ENCODE results near the gene KMT2E.
"Not testable (repeated sequence)": the region's sequence is repeated elsewhere in the genome, so short reads cannot be mapped to it uniquely, and the experiment has no call there.

Gene KMT2E

DNA sequence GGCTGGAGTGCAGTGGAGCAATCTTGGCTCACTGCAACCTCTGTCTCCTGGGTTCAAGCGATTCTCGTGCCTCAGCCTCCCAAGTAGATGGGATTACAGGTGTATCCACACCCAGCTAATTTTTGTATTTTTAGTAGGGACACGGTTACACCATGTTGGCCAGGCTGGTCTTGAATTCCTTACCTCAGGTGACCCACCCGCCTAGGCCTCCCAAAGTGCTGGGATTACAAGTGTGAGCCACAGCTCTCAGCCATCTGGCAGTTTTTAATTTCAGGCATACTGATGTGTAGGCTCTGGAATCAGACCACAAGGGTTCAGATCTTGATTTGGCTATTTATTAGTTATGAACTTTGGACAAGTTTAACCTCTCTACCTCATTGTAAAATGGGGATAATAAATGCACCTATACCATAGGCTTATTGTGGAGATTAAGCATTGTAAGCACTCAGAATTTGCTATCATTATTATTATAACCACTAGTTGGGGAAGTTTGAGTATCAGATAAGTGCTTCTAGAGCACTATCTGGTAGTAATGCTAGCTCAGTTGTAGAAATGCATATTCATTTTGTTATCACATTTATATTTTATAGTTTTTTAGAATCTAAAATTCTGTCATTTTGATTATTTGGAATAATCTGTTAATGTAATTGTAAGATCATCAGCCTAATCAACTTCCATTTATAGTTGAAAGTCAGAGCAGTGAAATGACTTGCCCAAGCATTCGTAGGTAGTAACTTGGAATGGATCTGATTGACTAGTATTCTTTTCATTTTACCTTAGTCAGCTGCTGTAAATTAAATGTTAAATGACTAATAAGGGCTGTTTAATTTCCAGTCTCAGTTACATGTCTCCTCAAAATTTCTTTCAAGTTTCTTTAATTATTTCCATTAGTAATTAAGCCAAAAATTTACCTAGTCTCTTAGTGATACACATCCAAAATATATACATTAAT is 22.5 kb downstream of the KMT2E start:
- TF ChIP-seq, protein P1, sequence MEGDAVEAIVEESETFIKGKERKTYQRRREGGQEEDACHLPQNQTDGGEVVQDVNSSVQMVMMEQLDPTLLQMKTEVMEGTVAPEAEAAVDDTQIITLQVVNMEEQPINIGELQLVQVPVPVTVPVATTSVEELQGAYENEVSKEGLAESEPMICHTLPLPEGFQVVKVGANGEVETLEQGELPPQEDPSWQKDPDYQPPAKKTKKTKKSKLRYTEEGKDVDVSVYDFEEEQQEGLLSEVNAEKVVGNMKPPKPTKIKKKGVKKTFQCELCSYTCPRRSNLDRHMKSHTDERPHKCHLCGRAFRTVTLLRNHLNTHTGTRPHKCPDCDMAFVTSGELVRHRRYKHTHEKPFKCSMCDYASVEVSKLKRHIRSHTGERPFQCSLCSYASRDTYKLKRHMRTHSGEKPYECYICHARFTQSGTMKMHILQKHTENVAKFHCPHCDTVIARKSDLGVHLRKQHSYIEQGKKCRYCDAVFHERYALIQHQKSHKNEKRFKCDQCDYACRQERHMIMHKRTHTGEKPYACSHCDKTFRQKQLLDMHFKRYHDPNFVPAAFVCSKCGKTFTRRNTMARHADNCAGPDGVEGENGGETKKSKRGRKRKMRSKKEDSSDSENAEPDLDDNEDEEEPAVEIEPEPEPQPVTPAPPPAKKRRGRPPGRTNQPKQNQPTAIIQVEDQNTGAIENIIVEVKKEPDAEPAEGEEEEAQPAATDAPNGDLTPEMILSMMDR (IDR thresholded peaks at IDR 0.05; ENCODE audit: low read depth, low read length, missing control alignments), result no peak
- DNase-seq (ENCODE audit: extremely low read depth, low read depth), result no peak
- no peak overlapping the region for H3K4me3 ChIP-seq (replicated peaks; ENCODE audit: low read depth, low read length)

DNA sequence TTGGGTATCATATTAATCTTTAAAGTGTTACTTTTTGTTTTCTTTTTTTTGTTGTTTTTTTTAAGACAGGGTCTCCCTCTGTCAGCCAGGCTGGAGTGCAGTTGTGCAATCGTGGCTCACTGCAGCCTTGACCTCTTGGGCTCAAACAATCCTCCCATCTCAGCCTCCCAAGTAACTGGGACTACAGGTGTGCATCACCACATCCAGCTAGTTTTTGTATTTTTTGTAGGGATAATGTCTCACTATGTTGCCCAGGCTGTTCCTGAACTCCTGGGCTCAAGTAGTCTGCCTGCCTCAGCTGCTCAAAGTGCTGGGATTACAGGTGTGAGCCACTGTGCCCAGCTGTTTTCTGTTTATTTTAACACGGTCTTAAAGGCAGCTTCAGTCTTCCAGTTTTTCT is 23.3 kb downstream of the KMT2E start:
- TF ChIP-seq, protein P1 (IDR thresholded peaks at IDR 0.05; ENCODE audit: low read depth, low read length, missing control alignments), result no peak
- no peak for DNase-seq (ENCODE audit: extremely low read depth, low read depth)
- H3K4me3 ChIP-seq (replicated peaks; ENCODE audit: low read depth, low read length), result no peak overlapping the region

DNA sequence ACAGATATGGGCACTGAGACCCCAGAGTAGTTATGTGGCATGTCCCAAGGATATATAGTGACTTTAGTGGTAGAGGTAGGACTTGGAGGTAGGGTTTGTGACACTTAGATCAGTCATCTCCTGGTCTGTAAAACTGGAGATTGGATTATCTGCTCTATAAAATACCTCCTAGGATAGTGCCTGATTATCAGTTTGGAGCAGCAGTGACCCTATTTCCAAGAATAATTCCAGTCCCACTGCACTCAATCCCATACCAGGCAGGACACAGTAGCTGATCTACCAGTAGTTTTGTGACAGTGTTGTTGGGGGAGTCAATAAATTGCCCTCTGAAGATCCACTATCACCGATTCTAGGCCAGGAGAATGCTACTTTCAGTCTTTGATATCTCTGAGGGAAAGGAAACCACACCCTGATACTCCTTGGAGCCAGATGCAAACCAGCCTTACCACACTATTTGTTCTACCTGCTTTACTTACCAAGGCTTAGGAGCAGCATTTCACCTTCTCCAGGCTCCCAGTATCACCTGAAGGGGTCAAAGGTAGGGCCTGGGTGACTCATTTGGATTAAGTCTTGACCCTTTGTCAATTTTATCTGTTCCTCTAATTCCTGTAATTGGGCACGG is 30.6 kb downstream of the KMT2E start:
- TF ChIP-seq, protein P1 (IDR thresholded peaks at IDR 0.05; ENCODE audit: low read depth, low read length, missing control alignments), result no peak
- no peak overlapping the region for H3K4me3 ChIP-seq (replicated peaks; ENCODE audit: low read depth, low read length)
- DNase-seq (ENCODE audit: extremely low read depth, low read depth), result no peak

DNA sequence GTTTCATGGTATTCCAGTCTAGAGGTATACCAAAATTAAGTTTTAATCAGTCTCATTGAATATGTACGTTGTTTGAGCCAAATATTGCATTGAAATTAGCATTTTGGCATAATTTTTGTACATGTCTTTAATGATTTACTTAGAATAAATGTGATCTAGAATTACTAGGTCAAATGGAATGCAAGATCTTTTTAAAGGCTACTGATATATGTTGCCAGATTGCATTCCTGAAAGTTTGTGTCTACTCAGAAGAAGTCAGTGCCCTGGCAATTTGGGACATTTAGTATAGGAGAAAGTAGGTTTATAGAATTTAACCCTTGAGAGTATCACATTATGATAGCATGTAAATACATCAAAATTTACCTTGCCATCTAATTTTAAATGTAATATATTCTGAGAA is 32.4 kb downstream of the KMT2E start:
- TF ChIP-seq, protein P1 (IDR thresholded peaks at IDR 0.05; ENCODE audit: low read depth, low read length, missing control alignments), result no peak
- no peak overlapping the region for H3K4me3 ChIP-seq (replicated peaks; ENCODE audit: low read depth, low read length)
- no peak for DNase-seq (ENCODE audit: extremely low read depth, low read depth)

DNA sequence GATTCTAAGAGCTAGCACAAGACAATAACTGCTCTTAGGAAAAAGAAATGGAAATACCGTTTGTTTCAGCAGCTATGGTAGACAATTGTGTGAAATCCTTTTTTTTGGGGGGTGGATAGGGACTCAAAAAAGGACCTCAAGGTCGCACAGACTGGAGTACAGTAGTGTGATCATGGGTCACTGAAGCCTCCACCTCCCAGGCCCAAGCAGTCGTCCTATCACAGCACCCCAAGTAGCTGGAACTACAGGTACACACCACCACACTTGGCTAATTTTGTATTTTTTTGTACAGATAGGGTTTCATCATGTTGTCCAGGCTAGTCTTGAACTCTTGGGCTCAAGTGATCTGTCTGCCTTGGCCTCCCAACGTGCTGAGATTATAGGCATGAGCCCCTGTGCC is 33.9 kb downstream of the KMT2E start:
- no peak overlapping the region for H3K4me3 ChIP-seq (replicated peaks; ENCODE audit: low read depth, low read length)
- no peak for DNase-seq (ENCODE audit: extremely low read depth, low read depth)
- TF ChIP-seq, protein P1 (IDR thresholded peaks at IDR 0.05; ENCODE audit: low read depth, low read length, missing control alignments), result no peak

DNA sequence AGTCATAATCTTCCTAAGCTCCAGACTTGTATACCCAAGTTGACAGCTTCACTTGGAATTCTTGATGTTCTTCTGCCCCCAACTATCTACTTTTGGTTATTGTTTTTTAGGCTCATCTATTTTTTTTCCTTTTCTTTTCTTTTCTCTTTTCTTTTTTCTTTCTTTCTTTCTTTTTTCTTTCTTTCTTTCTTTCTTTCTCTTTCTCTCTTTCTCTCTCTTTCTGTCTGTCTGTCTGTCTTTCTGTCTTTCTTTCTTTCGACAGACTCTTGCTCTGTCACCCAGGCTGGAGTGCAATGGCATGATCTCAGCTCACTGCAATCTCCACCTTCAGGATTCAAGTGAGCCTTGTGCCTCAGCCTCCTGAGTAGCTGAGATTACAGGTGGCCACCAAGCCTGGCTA is 36.5 kb downstream of the KMT2E start:
- DNase-seq (ENCODE audit: extremely low read depth, low read depth), result no peak
- TF ChIP-seq, protein P1 (IDR thresholded peaks at IDR 0.05; ENCODE audit: low read depth, low read length, missing control alignments), result no peak
- no peak overlapping the region for H3K4me3 ChIP-seq (replicated peaks; ENCODE audit: low read depth, low read length)

DNA sequence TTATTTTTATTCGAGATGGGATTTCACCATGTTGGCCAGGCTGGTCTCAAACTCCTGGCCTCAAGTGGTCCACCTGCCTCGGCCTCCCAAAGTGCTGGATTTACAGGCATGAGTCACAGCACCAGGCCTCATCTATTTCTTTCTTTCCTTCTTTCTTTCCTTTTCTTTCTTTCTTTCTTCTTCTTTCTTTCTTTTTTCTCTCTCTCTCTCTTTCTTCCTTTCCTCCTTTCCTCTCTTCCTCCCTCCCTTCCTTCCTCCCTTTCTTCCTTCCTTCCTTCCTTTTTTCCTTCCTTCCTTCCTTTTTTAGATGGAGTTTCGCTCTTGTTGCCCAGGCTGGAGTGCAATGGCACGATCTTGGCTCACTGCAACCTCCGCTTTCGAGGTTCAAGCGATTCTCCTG is 36.9 kb downstream of the KMT2E start:
- not testable (repeated sequence) for DNase-seq (ENCODE audit: extremely low read depth, low read depth); H3K4me3 ChIP-seq (replicated peaks; ENCODE audit: low read depth, low read length)
